WI38 (cell line): ENCODE measurements around the gene GPR15.

Experiments used
- H3K4me3 ChIP-seq: 2 replicates; pipeline ENCODE4 v1.5.1; 2011; ENCODE audit warnings: low read depth, mild to moderate bottlenecking, control low read depth, low read length
- CTCF ChIP-seq: IDR thresholded peaks from 2 replicates; pipeline ENCODE4 v1.5.1; 2012; ENCODE audit warnings: low read depth, mild to moderate bottlenecking, control low read depth, low read length

GPR15 gene

DNA sequence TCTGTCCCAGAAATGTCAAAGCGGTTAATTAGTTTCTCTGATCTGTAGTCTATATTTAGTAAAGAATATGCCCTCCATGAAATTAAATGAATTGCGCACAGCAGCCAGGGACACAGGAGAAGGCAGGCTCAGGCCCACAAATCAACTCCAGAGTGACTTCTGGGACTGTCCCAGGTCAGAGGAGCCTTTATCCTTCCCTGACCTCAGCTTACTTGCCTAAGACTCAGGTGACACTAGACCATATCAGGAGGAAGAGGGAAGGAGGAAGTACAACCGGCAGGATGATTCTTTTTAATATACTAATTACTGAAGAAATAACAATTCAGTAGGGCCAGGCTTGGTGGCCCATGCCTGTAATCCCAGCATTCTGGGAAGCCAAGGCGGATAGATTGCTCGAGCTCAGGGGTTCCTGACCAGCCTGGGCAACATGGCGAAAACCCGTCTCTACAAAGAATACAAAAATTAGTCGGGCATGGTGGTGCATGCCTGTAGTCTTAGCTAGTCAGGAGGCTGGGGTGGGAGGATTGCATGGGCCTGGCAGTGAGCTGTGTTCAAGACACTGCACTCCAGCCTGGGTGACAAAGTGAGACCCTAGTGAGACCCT is 1.8 kb upstream of the GPR15 start:
- TF ChIP-seq CTCF, result no peak
- no peak overlapping the region for H3K4me3 ChIP-seq

- no peak overlapping the region for H3K4me3 ChIP-seq
- TF ChIP-seq CTCF, result no peak
Measured at GRCh38 chr3:98530676-98531075, 1.1 kb upstream of the GPR15 start.

DNA sequence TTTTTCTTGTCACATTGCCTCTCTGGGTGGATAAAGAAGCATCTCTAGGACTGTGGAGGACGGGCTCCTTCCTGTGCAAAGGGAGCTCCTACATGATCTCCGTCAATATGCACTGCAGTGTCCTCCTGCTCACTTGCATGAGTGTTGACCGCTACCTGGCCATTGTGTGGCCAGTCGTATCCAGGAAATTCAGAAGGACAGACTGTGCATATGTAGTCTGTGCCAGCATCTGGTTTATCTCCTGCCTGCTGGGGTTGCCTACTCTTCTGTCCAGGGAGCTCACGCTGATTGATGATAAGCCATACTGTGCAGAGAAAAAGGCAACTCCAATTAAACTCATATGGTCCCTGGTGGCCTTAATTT is 478 bp downstream of the GPR15 start:
- H3K4me3 ChIP-seq, result no peak overlapping the region
- TF ChIP-seq CTCF, result no peak

GRCh38 chr3:98532709-98533571 is 1.2 kb downstream of the GPR15 start:
- no peak overlapping the region for H3K4me3 ChIP-seq
- TF ChIP-seq CTCF, result no peak

GRCh38 chr3:98534168-98534567 is 2.4 kb downstream of the GPR15 start:
- H3K4me3 ChIP-seq, result no peak overlapping the region
- no peak for TF ChIP-seq CTCF

GRCh38 chr3:98534734-98535133 is 3.0 kb downstream of the GPR15 start:
- H3K4me3 ChIP-seq, result no peak overlapping the region
- TF ChIP-seq CTCF, result no peak

- no peak overlapping the region for H3K4me3 ChIP-seq
- TF ChIP-seq CTCF, result no peak
Measured at GRCh38 chr3:98536456-98537017, 4.8 kb downstream of the GPR15 start.
